Ureter (tissue), 1 donor: ENCODE data around the gene IRF2BPL. TPM values are rescaled to one million over a fixed set of nuclear protein-coding genes. Genes with fewer than 3 reads are reported as not detected.

Experiments
- DNase-seq: peaks from one replicate; pipeline ENCODE4 v3.0.0-alpha.2; 2020; ENCODE audit warnings: low spot score
- total RNA-seq: library from RNA; stranded (reverse); gene quantifications from one replicate; pipeline ENCODE4 v1.2.4, GENCODE V29; 2023
- donor health status: DM: yes; HTN: yes; CAD: no.

IRF2BPL gene
- total RNA-seq, 1 donor from 2014 or later, result 77.2 TPM

GRCh38 chr14:76986231-76986565, 42.3 kb downstream of the IRF2BPL start:
- DNase-seq, result no peak

GRCh38 chr14:76985540-76986230, 42.8 kb downstream of the IRF2BPL start:
- DNase-seq, result no peak

GRCh38 chr14:76984787-76985375, 43.6 kb downstream of the IRF2BPL start:
- DNase-seq, result no peak

GRCh38 chr14:76984297-76984696, 44.2 kb downstream of the IRF2BPL start:
- DNase-seq, result no peak

- no peak for DNase-seq
These were observed 46.8 kb downstream of the IRF2BPL start for GRCh38 chr14:76981670-76982069.

GRCh38 chr14:76977793-76978720, 50.5 kb downstream of the IRF2BPL start:
- DNase-seq, result peak; percentile 73

- DNase-seq, result no peak
These were observed 52.1 kb downstream of the IRF2BPL start for GRCh38 chr14:76976240-76977005.

GRCh38 chr14:76975812-76976211, 52.7 kb downstream of the IRF2BPL start:
- no peak for DNase-seq

GRCh38 chr14:76975051-76975450, 53.5 kb downstream of the IRF2BPL start:
- DNase-seq, result no peak

Other genes starting within 250 kb of the IRF2BPL start
- 32.1 TPM for gene ANGEL1, start 215.8 kb downstream of the IRF2BPL start, total RNA-seq
- not detected for gene LRRC74A, start 202.3 kb downstream of the IRF2BPL start, total RNA-seq
- 39.5 TPM for gene CIPC, start 69.5 kb upstream of the IRF2BPL start, total RNA-seq
- not detected for gene ZDHHC22, start 113.1 kb upstream of the IRF2BPL start, total RNA-seq
- 0.55 TPM for gene TMEM63C, start 153.1 kb upstream of the IRF2BPL start, total RNA-seq
- not detected for gene NGB, start 242.5 kb upstream of the IRF2BPL start, total RNA-seq